ENCODE data around the gene TBCA. TPM values are rescaled to one million over a fixed set of nuclear protein-coding genes. Genes with fewer than 3 reads are reported as not detected.

The TBCA gene
- total RNA-seq, 1 experiment from 2014 or later: 327 TPM

GRCh38 chr5:77662635-77663034 lies 113.5 kb downstream of the TBCA start (continued):
- TF ChIP-seq ZNF396 (CRISPR knock-in tag; IDR thresholded peaks at IDR 0.05; ENCODE audit: borderline replicate concordance) (no peak), PREB (CRISPR knock-in tag; IDR thresholded peaks at IDR 0.05; ENCODE audit: borderline replicate concordance) (no peak), NFE2L1 (CRISPR knock-in tag; IDR thresholded peaks at IDR 0.05) (no peak), ZSCAN18 (CRISPR knock-in tag; IDR thresholded peaks at IDR 0.05) (no peak), USF2 (CRISPR knock-in tag; IDR thresholded peaks at IDR 0.05) (no peak)

- Mint-ChIP-seq H3K36me3 (no peaks in the 10 kb centered on the region), H3K27ac (no peak overlapping the region), H3K4me1 (no peaks in the 10 kb centered on the region), H3K27me3 (ENCODE audit: low read depth) (peaks cover 59% of the 10 kb centered on the region), H3K9me3 (no peaks in the 10 kb centered on the region), H3K4me3 (no peak overlapping the region)
- ATAC-seq: no peak
- DNase-seq (ENCODE audit: low spot score): no peak
- TF ChIP-seq ZNF416 (CRISPR knock-in tag; IDR thresholded peaks at IDR 0.05) (no peak), KAT7 (CRISPR knock-in tag; IDR thresholded peaks at IDR 0.05; ENCODE audit: borderline replicate concordance) (no peak), USF1 (CRISPR knock-in tag; IDR thresholded peaks at IDR 0.05) (no peak), SOX15 (CRISPR knock-in tag; IDR thresholded peaks at IDR 0.05) (no peak), ZNF423 (CRISPR knock-in tag; IDR thresholded peaks at IDR 0.05) (no peak), ARID4B (CRISPR knock-in tag; IDR thresholded peaks at IDR 0.05; ENCODE audit: borderline replicate concordance) (no peak), ZNF232 (CRISPR knock-in tag; IDR thresholded peaks at IDR 0.05) (no peak), E2F4 (CRISPR knock-in tag; IDR thresholded peaks at IDR 0.05; ENCODE audit: borderline replicate concordance, low read depth) (no peak)
- ChIA-PET CTCF (interaction anchor here (0.6 to 1.2 kb wide), 2 partner anchors 12 to 324 kb away, joined by 3 read pairs; no protein-coding TSS in a partner anchor), POLR2A (no interaction called here)
These were observed 117.5 kb downstream of the TBCA start for GRCh38 chr5:77658662-77659061.

GRCh38 chr5:77651343-77651742 lies 124.8 kb downstream of the TBCA start:
- Mint-ChIP-seq H3K27me3 (ENCODE audit: low read depth) (peaks cover 95% of the 10 kb centered on the region), H3K4me1 (no peaks in the 10 kb centered on the region), H3K4me3 (no peak overlapping the region), H3K9me3 (no peaks in the 10 kb centered on the region), H3K27ac (no peak overlapping the region), H3K36me3 (no peaks in the 10 kb centered on the region)
- DNase-seq (ENCODE audit: low spot score) (no peak), ATAC-seq (no peak)
- POLR2A ChIA-PET: no interaction called here
- CTCF ChIA-PET: no interaction called here
- TF ChIP-seq ZNF425 (CRISPR knock-in tag; conservative IDR thresholded peaks at IDR 0.05) (no peak), FOXP1 (CRISPR knock-in tag; IDR thresholded peaks at IDR 0.05; ENCODE audit: borderline replicate concordance) (no peak), NFYB (CRISPR knock-in tag; conservative IDR thresholded peaks at IDR 0.05; ENCODE audit: low read depth) (no peak), MYBL2 (CRISPR knock-in tag; IDR thresholded peaks at IDR 0.05) (no peak), ZNF396 (CRISPR knock-in tag; IDR thresholded peaks at IDR 0.05; ENCODE audit: borderline replicate concordance) (no peak), TP53 (CRISPR knock-in tag; IDR thresholded peaks at IDR 0.05) (no peak), ZNF219 (CRISPR knock-in tag; IDR thresholded peaks at IDR 0.05; ENCODE audit: borderline replicate concordance) (no peak), ZNF232 (CRISPR knock-in tag; IDR thresholded peaks at IDR 0.05) (no peak), ATF6 (CRISPR knock-in tag; IDR thresholded peaks at IDR 0.05) (no peak)

Data from WTC11 (cell line).